Neuronal stem cell (in vitro differentiated cells): Measurements from ENCODE around the gene CUBN.

Source experiments
- DNase-seq: peaks from one replicate; pipeline ENCODE4 v3.0.0-alpha.2; 2013; ENCODE audit warnings: low spot score
- H2AFZ ChIP-seq: one replicate; pipeline ENCODE4 v1.6.1; 2013; ENCODE audit warnings: mild to moderate bottlenecking, low read length, inconsistent platforms
- H2AK5ac ChIP-seq: 2 replicates; pipeline ENCODE4 v1.6.1; 2013; ENCODE audit warnings: low read depth, mild to moderate bottlenecking, inconsistent platforms, low read length, moderate library complexity, mixed read lengths
- H2BK120ac ChIP-seq: 2 replicates; pipeline ENCODE4 v1.6.1; 2013; ENCODE audit warnings: low read depth, mild to moderate bottlenecking, inconsistent platforms, low read length, moderate library complexity, mixed read lengths
- H2BK12ac ChIP-seq: one replicate; pipeline ENCODE4 v1.6.1; 2013; ENCODE audit warnings: low read length, inconsistent platforms
- H2BK15ac ChIP-seq: 2 replicates; pipeline ENCODE4 v1.6.1; 2013; ENCODE audit warnings: mild to moderate bottlenecking, low read length, inconsistent platforms, mixed read lengths
- H2BK5ac ChIP-seq: one replicate; pipeline ENCODE4 v1.6.1; 2013; ENCODE audit warnings: inconsistent platforms, mild to moderate bottlenecking, low read length, moderate library complexity
- H3K14ac ChIP-seq: one replicate; pipeline ENCODE4 v1.6.1; 2013; ENCODE audit warnings: low read length, inconsistent platforms
- H3K18ac ChIP-seq: 2 replicates; pipeline ENCODE4 v1.6.1; 2013; ENCODE audit warnings: low read length, inconsistent platforms
- H3K23ac ChIP-seq: 2 replicates; pipeline ENCODE4 v1.6.1; 2013; ENCODE audit warnings: low read depth, mild to moderate bottlenecking, mixed read lengths, low read length, inconsistent platforms; ENCODE audit not compliant: poor library complexity
- H3K27ac ChIP-seq: replicated peaks from 3 replicates; pipeline ENCODE4 v1.5.1; 2013; ENCODE audit warnings: low read length, inconsistent platforms
- H3K27me3 ChIP-seq, 3 experiments: 2 replicates each; pipeline ENCODE4 v1.6.1; 2013; ENCODE audit warnings: low read length in 3 of 3, mild to moderate bottlenecking in 2 of 3, inconsistent platforms in 1 of 3, low read depth in 1 of 3, mixed read lengths in 1 of 3, moderate library complexity in 1 of 3; ENCODE audit not compliant: control insufficient read depth in 3 of 3, insufficient read depth in 3 of 3
- H3K36me3 ChIP-seq, 2 donors: replicated peaks in 1 of 2; 2 replicates each; pipeline ENCODE4 v1.6.1; 2013; ENCODE audit warnings: low read length in 2 of 2; ENCODE audit not compliant: control insufficient read depth in 2 of 2, insufficient read depth in 2 of 2
- H3K4ac ChIP-seq: 2 replicates; pipeline ENCODE4 v1.6.1; 2013; ENCODE audit warnings: inconsistent platforms, mild to moderate bottlenecking, low read length, moderate library complexity
- H3K4me1 ChIP-seq, 2 donors: 1 replicate in 1 of 2; 2 replicates in 1 of 2; pipeline ENCODE4 v1.6.1; 2013; ENCODE audit warnings: low read length in 2 of 2, low read depth in 1 of 2; ENCODE audit not compliant: control insufficient read depth in 2 of 2, insufficient read depth in 1 of 2
- H3K4me2 ChIP-seq: one replicate; pipeline ENCODE4 v1.6.1; 2013; ENCODE audit warnings: mild to moderate bottlenecking, low read length, inconsistent platforms; ENCODE audit not compliant: insufficient read depth, poor library complexity, severe bottlenecking
- H3K4me3 ChIP-seq, 2 donors: 2 replicates each; pipeline ENCODE4 v1.5.1; 2013; ENCODE audit warnings: low read length in 2 of 2, mild to moderate bottlenecking in 2 of 2, inconsistent platforms in 1 of 2, moderate library complexity in 1 of 2
- H3K79me1 ChIP-seq: one replicate; pipeline ENCODE4 v1.6.1; 2013; ENCODE audit warnings: low read depth, mild to moderate bottlenecking, inconsistent platforms, low read length, moderate library complexity
- H3K9ac ChIP-seq: one replicate; pipeline ENCODE4 v1.6.1; 2013; ENCODE audit warnings: mild to moderate bottlenecking, low read depth, low read length, inconsistent platforms; ENCODE audit not compliant: poor library complexity
- H3K9me3 ChIP-seq, 2 donors: replicated peaks in 1 of 2; 2 replicates each; pipeline versions ENCODE3 to v1.6.1; 2013; ENCODE audit warnings: low read length in 2 of 2, mild to moderate bottlenecking in 2 of 2, inconsistent platforms in 1 of 2, low read depth in 1 of 2, mixed read lengths in 1 of 2, moderate library complexity in 1 of 2; ENCODE audit not compliant: control insufficient read depth in 2 of 2, insufficient read depth in 1 of 2
- H4K8ac ChIP-seq: one replicate; pipeline ENCODE4 v1.6.1; 2013; ENCODE audit warnings: low read depth, mild to moderate bottlenecking, inconsistent platforms, low read length, moderate library complexity
- H4K91ac ChIP-seq: one replicate; pipeline ENCODE4 v1.6.1; 2013; ENCODE audit warnings: low read length, low read depth, mild to moderate bottlenecking, inconsistent platforms; ENCODE audit not compliant: poor library complexity
- WGBS, 2 donors: extraction: QIAGEN DNeasy Blood & Tissue Kit; methylation state at CpG; one replicate each; pipeline ENCODE4 v1.1.7; 2013; ENCODE audit warnings: missing lambda C conversion rate in 2 of 2, mixed read lengths in 1 of 2; ENCODE audit not compliant: insufficient read length in 2 of 2, insufficient replicate concordance in 1 of 2; ENCODE audit errors: extremely low coverage in 2 of 2; 5-methylcytosine and 5-hydroxymethylcytosine counted together

Gene CUBN

GRCh38 chr10:16863766-16864165, 265.8 kb downstream of the CUBN start:
- Histone ChIP-seq H2BK12ac (no peak overlapping the region), H3K27ac (no peak overlapping the region), H3K4ac (no peak overlapping the region), H3K18ac (no peak overlapping the region), H2AFZ (no peak overlapping the region), H3K9ac (no peak overlapping the region), H4K91ac (no peak overlapping the region), H2BK5ac (no peak overlapping the region), H2AK5ac (no peak overlapping the region), H3K4me2 (no peak overlapping the region), H2BK15ac (no peak overlapping the region), H2BK120ac (no peak overlapping the region), H3K79me1 (no peaks in the 10 kb centered on the region), H3K9me3 (no peaks in the 10 kb centered on the region), H3K4me1 (peaks cover 5 to 16% of the 10 kb centered on the region in 2 donors), H3K27me3 (no peaks in the 10 kb centered on the region), H4K8ac (no peak overlapping the region), H3K36me3 (no peaks in the 10 kb centered on the region), H3K14ac (no peak overlapping the region), H3K23ac (no peak overlapping the region), H3K4me3 (no peak overlapping the region)
- no CpG with 5 or more reads among the region's 2 CpGs for WGBS, 2 donors
- DNase-seq: no peak

- Histone ChIP-seq H3K14ac (no peak overlapping the region), H3K27me3 (no peaks in the 10 kb centered on the region), H3K9ac (no peak overlapping the region), H3K4me2 (no peak overlapping the region), H2BK120ac (no peak overlapping the region), H2AFZ (no peak overlapping the region), H2BK5ac (no peak overlapping the region), H3K9me3 (no peaks in the 10 kb centered on the region), H2AK5ac (no peak overlapping the region), H2BK12ac (no peak overlapping the region), H3K27ac (no peak overlapping the region), H3K4ac (no peak overlapping the region), H3K4me3 (no peak overlapping the region), H3K4me1 (peaks cover 2 to 14% of the 10 kb centered on the region in 2 donors), H4K91ac (no peak overlapping the region), H3K79me1 (no peaks in the 10 kb centered on the region), H3K18ac (no peak overlapping the region), H4K8ac (no peak overlapping the region), H2BK15ac (no peak overlapping the region), H3K23ac (no peak overlapping the region), H3K36me3 (no peaks in the 10 kb centered on the region)
- DNase-seq: no peak
- WGBS, 2 donors: no CpG with 5 or more reads among the region's 4 CpGs
Measured at GRCh38 chr10:16857419-16857818, 272.2 kb downstream of the CUBN start.

DNA sequence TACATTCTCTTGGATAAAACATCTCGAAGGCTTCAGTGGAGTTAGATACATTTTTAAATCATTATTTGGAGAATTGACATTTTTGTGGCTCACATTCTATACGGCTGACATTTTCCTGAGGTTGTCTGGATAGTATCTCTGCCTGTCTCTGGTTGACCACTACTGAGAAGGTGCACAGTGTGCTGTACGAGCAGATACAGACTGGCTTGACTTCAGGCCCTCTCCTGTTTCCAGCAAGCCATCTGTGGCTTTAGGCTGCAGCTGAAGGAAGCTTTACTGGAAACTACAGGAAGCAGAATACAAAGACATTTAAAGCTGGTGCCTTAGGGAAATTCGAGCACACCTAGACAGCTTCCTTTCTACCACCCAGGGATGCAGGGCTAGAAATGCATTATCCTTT, 273.0 kb downstream of the CUBN start:
- H4K8ac ChIP-seq: no peak overlapping the region

GRCh38 chr10:16856092-16856491, 273.5 kb downstream of the CUBN start:
- Histone ChIP-seq H3K18ac (no peak overlapping the region), H3K9ac (no peak overlapping the region), H3K79me1 (no peaks in the 10 kb centered on the region), H3K4ac (no peak overlapping the region), H2AFZ (peak overlapping the region; percentile 73), H3K23ac (no peak overlapping the region), H2BK12ac (no peak overlapping the region), H3K9me3 (no peaks in the 10 kb centered on the region), H2BK5ac (no peak overlapping the region), H3K4me3 (no peak overlapping the region), H4K91ac (no peak overlapping the region), H2BK120ac (no peak overlapping the region), H3K36me3 (no peaks in the 10 kb centered on the region), H3K27me3 (no peaks in the 10 kb centered on the region), H4K8ac (no peak overlapping the region), H3K14ac (no peak overlapping the region), H3K4me1 (peaks cover 2 to 14% of the 10 kb centered on the region in 2 donors), H2AK5ac (no peak overlapping the region), H2BK15ac (no peak overlapping the region), H3K27ac (no peak overlapping the region), H3K4me2 (no peak overlapping the region)
- no CpG with 5 or more reads among the region's 5 CpGs for WGBS, 2 donors
- no peak for DNase-seq

More for the DNA sequence above, 273.0 kb downstream of the CUBN start:
- Histone ChIP-seq H3K27me3 (no peaks in the 10 kb centered on the region), H3K14ac (no peak overlapping the region), H4K91ac (no peak overlapping the region), H3K4ac (no peak overlapping the region), H3K9me3 (no peaks in the 10 kb centered on the region), H2BK5ac (no peak overlapping the region), H3K23ac (no peak overlapping the region), H3K9ac (no peak overlapping the region), H3K79me1 (no peaks in the 10 kb centered on the region), H3K18ac (no peak overlapping the region), H3K4me3 (no peak overlapping the region), H2AK5ac (no peak overlapping the region), H3K36me3 (no peaks in the 10 kb centered on the region), H2BK12ac (no peak overlapping the region), H2BK15ac (no peak overlapping the region), H3K4me1 (peaks cover 2 to 14% of the 10 kb centered on the region in 2 donors), H2BK120ac (no peak overlapping the region), H2AFZ (peak overlapping the region; percentile 73), H3K27ac (no peak overlapping the region), H3K4me2 (no peak overlapping the region)
- DNase-seq: no peak
- WGBS, 2 donors: no CpG with 5 or more reads among the region's 4 CpGs
